ENCODE results near the gene FBXW5. TPM values are rescaled to one million over a fixed set of nuclear protein-coding genes. Genes with fewer than 3 reads are reported as not detected.

The FBXW5 gene
- total RNA-seq, 1 donor from 2014 or later = 100.0 TPM

DNA sequence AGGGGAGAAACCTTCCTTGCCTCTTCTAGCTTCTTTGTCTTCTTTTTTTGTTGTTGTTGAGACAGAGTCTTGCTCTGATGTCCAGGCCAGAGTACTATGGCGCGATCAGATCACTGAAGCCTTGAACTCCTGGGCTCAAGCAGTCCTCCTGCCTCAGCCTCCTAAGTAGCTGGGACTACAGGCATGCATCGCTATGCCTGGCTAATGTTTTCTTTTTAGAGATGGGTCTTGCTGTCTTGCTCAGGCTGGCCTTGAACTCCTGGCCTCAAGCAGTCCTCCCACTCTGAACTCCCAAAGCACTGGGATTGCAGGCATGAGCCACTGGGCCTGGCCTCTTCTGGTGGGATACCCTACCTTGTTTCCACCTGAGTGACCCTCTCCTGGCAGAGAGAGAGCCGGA, 44.3 kb upstream of the FBXW5 start:
- H3K27ac Mint-ChIP-seq (ENCODE audit: unreplicated experiment) = no peak overlapping the region
- peaks cover 11% of the 10 kb centered on the region for H3K36me3 Mint-ChIP-seq (ENCODE audit: low read depth, unreplicated experiment)
- TF ChIP-seq, protein P1, sequence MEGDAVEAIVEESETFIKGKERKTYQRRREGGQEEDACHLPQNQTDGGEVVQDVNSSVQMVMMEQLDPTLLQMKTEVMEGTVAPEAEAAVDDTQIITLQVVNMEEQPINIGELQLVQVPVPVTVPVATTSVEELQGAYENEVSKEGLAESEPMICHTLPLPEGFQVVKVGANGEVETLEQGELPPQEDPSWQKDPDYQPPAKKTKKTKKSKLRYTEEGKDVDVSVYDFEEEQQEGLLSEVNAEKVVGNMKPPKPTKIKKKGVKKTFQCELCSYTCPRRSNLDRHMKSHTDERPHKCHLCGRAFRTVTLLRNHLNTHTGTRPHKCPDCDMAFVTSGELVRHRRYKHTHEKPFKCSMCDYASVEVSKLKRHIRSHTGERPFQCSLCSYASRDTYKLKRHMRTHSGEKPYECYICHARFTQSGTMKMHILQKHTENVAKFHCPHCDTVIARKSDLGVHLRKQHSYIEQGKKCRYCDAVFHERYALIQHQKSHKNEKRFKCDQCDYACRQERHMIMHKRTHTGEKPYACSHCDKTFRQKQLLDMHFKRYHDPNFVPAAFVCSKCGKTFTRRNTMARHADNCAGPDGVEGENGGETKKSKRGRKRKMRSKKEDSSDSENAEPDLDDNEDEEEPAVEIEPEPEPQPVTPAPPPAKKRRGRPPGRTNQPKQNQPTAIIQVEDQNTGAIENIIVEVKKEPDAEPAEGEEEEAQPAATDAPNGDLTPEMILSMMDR (IDR thresholded peaks at IDR 0.05; ENCODE audit: unreplicated experiment) = no peak
- no peak for DNase-seq (ENCODE audit: low spot score)
- H3K4me3 Mint-ChIP-seq (ENCODE audit: unreplicated experiment) = no peak overlapping the region
- H3K27me3 Mint-ChIP-seq (ENCODE audit: unreplicated experiment) = peaks cover 15% of the 10 kb centered on the region
- H3K4me1 Mint-ChIP-seq (ENCODE audit: unreplicated experiment) = peaks cover 1% of the 10 kb centered on the region
- H3K9me3 Mint-ChIP-seq (ENCODE audit: unreplicated experiment) = no peaks in the 10 kb centered on the region

DNA sequence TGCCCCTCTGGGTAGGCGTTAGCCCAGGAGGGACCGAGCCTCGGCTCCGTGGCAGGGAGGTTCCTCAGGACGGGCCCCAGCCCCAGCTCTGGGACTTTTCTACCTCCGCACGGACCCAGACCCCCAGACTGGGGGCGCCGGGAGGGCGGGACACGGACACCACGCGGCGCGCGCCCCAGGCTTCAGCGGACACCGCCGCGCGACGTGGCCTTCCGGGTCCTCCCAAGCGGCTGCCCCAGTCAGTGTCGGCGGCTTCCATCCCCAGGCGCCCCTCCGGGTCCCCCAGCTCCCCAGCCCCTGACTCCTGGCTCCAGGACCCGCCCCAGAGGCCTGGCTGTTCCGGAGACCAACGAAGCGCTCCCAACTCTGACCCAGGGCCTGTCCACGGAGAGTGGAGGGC, 41.3 kb upstream of the FBXW5 start:
- H3K27me3 Mint-ChIP-seq (ENCODE audit: unreplicated experiment) = peaks cover 13% of the 10 kb centered on the region
- DNase-seq (ENCODE audit: low spot score) = no peak
- H3K4me3 Mint-ChIP-seq (ENCODE audit: unreplicated experiment) = no peak overlapping the region

DNA sequence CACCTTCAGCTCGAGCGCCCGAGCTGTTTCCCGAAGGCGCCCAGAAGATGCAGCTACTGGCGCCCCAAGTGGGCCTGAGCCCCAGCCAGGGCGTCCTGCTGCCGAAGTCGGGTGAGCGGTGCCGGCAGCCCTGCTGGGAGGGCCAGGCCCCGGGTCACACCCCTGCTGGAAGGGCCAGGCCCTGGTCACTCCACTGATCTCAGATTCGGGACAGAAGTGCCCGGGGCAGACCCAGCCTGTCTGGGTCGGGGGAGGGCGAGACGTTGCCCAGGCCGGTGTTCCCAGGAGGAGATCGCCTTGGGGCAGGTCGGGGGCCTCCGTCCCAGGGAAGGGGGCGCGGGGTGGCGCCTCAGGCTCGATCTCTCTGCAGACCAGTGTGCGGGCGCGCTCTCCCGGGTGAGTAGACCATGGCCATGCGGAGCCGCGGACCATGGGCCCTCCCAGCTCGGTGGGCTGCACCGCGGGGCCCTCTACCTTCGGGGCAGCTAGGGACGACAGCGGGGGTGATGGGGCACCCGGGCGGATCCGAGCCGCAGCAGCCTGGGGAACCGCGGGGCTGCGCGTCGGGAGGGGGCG, 40.6 kb upstream of the FBXW5 start:
- TF ChIP-seq, protein P1 (IDR thresholded peaks at IDR 0.05; ENCODE audit: unreplicated experiment) = no peak
- Mint-ChIP-seq H3K27ac (ENCODE audit: unreplicated experiment) (no peak overlapping the region), H3K27me3 (ENCODE audit: unreplicated experiment) (peaks cover 14% of the 10 kb centered on the region), H3K4me3 (ENCODE audit: unreplicated experiment) (no peak overlapping the region), H3K9me3 (ENCODE audit: unreplicated experiment) (no peaks in the 10 kb centered on the region), H3K36me3 (ENCODE audit: low read depth, unreplicated experiment) (peaks cover 9% of the 10 kb centered on the region), H3K4me1 (ENCODE audit: unreplicated experiment) (peaks cover 2% of the 10 kb centered on the region)
- no peak for DNase-seq (ENCODE audit: low spot score)

More for the DNA sequence above, 41.3 kb upstream of the FBXW5 start:
- H3K27ac Mint-ChIP-seq (ENCODE audit: unreplicated experiment) = no peak overlapping the region
- H3K9me3 Mint-ChIP-seq (ENCODE audit: unreplicated experiment) = no peaks in the 10 kb centered on the region
- H3K36me3 Mint-ChIP-seq (ENCODE audit: low read depth, unreplicated experiment) = peaks cover 13% of the 10 kb centered on the region
- TF ChIP-seq, protein P1 (IDR thresholded peaks at IDR 0.05; ENCODE audit: unreplicated experiment) = no peak
- peaks cover 2% of the 10 kb centered on the region for H3K4me1 Mint-ChIP-seq (ENCODE audit: unreplicated experiment)

DNA sequence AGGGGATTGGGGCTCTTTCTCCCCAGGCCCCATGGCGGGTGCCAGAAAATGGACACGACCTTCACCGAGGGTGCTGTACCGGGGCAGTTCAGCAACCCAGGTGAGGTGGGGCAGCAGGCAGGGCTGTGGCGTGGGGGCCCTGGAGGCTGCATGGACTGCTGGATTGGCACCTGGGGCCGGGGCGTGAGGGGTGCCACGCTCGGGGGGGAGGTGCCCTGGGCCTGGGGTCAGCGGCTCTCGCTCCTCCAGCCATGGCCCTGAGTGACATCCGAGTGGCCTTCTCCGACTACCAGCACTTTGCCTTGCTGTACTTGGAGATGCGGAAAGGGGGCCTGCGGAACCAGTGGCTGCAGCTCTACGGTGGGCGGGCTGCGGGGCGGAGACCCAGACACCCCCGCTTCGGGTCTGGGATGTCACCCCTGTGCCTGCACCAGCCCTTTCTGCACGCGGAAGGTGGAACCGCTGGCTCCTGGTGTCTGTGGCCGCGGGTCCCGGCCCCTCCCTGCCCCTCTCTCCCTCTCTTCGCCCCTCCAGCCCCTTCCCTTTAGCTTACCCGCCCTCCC, 40.0 kb upstream of the FBXW5 start:
- no peak overlapping the region for H3K27ac Mint-ChIP-seq (ENCODE audit: unreplicated experiment)
- peaks cover 2% of the 10 kb centered on the region for H3K4me1 Mint-ChIP-seq (ENCODE audit: unreplicated experiment)
- DNase-seq (ENCODE audit: low spot score) = no peak
- H3K27me3 Mint-ChIP-seq (ENCODE audit: unreplicated experiment) = peaks cover 12% of the 10 kb centered on the region
- no peaks in the 10 kb centered on the region for H3K9me3 Mint-ChIP-seq (ENCODE audit: unreplicated experiment)
- H3K36me3 Mint-ChIP-seq (ENCODE audit: low read depth, unreplicated experiment) = peaks cover 9% of the 10 kb centered on the region
- no peak overlapping the region for H3K4me3 Mint-ChIP-seq (ENCODE audit: unreplicated experiment)
- TF ChIP-seq, protein P1 (IDR thresholded peaks at IDR 0.05; ENCODE audit: unreplicated experiment) = no peak

DNA sequence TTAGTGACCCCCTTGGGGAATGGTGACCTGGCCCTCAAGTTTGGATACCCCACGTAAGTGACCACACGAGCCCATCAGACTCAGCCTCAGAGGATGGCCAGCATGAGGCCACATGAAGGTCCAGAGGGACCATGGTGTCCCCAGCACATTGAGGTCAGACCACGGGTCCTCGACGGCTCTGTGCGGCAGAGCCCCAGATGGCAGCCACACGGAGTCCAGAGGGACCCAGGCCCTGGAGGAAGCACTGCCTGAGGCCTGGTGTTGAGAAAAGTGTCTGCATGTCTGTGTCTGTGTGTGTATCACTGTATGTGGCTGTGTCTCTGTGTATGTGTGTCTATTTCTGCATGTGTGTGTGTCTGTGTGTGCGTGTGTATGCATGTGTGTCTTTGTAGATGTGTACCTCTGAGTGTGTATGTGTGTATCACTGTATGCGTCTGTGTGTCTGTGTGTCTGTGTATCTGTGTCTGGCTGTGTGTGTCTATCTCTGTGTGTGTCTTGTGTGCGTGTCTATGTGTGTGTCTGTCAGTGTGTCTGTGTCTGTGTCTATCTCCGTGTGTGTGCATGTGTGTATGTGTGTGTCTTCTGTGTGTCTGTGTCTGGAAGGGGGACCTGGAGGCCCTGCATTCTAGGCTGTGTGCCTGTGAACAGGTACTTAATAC, 39.2 kb upstream of the FBXW5 start:
- no peak overlapping the region for H3K27ac Mint-ChIP-seq (ENCODE audit: unreplicated experiment)
- H3K4me1 Mint-ChIP-seq (ENCODE audit: unreplicated experiment) = peaks cover 2% of the 10 kb centered on the region
- TF ChIP-seq, protein P1 (IDR thresholded peaks at IDR 0.05; ENCODE audit: unreplicated experiment) = no peak
- no peak for DNase-seq (ENCODE audit: low spot score)
- H3K9me3 Mint-ChIP-seq (ENCODE audit: unreplicated experiment) = no peaks in the 10 kb centered on the region
- H3K36me3 Mint-ChIP-seq (ENCODE audit: low read depth, unreplicated experiment) = peaks cover 9% of the 10 kb centered on the region
- H3K4me3 Mint-ChIP-seq (ENCODE audit: unreplicated experiment) = peak overlapping the region; percentile 52
- H3K27me3 Mint-ChIP-seq (ENCODE audit: unreplicated experiment) = peaks cover 14% of the 10 kb centered on the region
